GM23248 (cell line): Measurements from ENCODE around the gene PEX1.

ENCODE experiments used
- EZH2 ChIP-seq: fragments of 200-600 bp; sonication (generic); IDR thresholded peaks from 2 replicates; pipeline ENCODE4 v1.6.1; 2018; ENCODE audit warnings: antibody characterized with exemption, mild to moderate bottlenecking; ENCODE audit not compliant: insufficient read depth, poor library complexity, severe bottlenecking
- EZH2phosphoT487 ChIP-seq: fragments of 200-600 bp; sonication (generic); IDR thresholded peaks from 2 replicates; pipeline ENCODE4 v1.6.1; 2018; ENCODE audit warnings: antibody characterized with exemption, moderate library complexity, mild to moderate bottlenecking, low read depth; ENCODE audit not compliant: insufficient read depth

- TF ChIP-seq EZH2phosphoT487 (no peak), EZH2 (no peak)
These were observed 61.6 kb downstream of the PEX1 start for GRCh38 chr7:92466682-92467081.
